ENCODE results near the gene NDUFAB1. TPM values are rescaled to one million over a fixed set of nuclear protein-coding genes. Genes with fewer than 3 reads are reported as not detected.

Gene NDUFAB1
- polyA plus RNA-seq, 1 of the 3 experiments (the other 2 are of a cell fraction) = 187 TPM

GRCh38 chr16:23557779-23558702 is 38.1 kb downstream of the NDUFAB1 start:
- no peaks in the 10 kb centered on the region for H3K9me3 ChIP-seq
- H3F3A ChIP-seq (replicated peaks; ENCODE audit: insufficient read depth) = peaks cover 7% of the 10 kb centered on the region
- peak overlapping the region; percentile 96 for H3K9ac ChIP-seq
- H3K36me3 ChIP-seq (replicated peaks in 1 of 2; ENCODE audit: control insufficient read depth in 1 of 2, insufficient read depth in 2 of 2, low read length in 1 of 2) = peaks cover 40 to 43% of the 10 kb centered on the region in 2 experiments
- ChIA-PET POLR2A (interaction anchor here (0.6 to 1.6 kb wide), 4 partner anchors 12 to 31 kb away, joined by 3 to 7 read pairs (median 6); no protein-coding TSS in a partner anchor), CTCF (interaction anchor here (0.6 to 3.9 kb wide), 11 partner anchors 13 to 120 kb away, joined by 3 to 21 read pairs (median 4); partner anchors contain the start of genes GGA2, NDUFAB1 and PLK1)
- no peaks in the 10 kb centered on the region for H3K27me3 ChIP-seq (ENCODE audit: insufficient read depth)
- peak overlapping the region; percentile 90 for H3K4me2 ChIP-seq
- H3K27ac ChIP-seq (ENCODE audit: low read depth in 2 of 2, low read length in 1 of 2) = peak overlapping the region; percentile 87 to 93
- H3K4me1 ChIP-seq (ENCODE audit: control insufficient read depth in 1 of 2, insufficient read depth in 2 of 2, low read depth in 1 of 2, low read length in 1 of 2) = peaks cover 12 to 17% of the 10 kb centered on the region in 2 experiments
- 0 out of 2 replicates have a peak overlapping the region, but pooled peaks have one; percentile 52 for H2AFZ ChIP-seq (ENCODE audit: low read depth)
- TF ChIP-seq NRF1 (IDR thresholded peaks at IDR 0.05; ENCODE audit: low read depth, low read length) (no peak), EP300 (IDR thresholded peaks at IDR 0.05; ENCODE audit: borderline replicate concordance in 1 of 2, low read depth in 1 of 2, low read length in 1 of 2) (no peak), CTCF (IDR thresholded peaks at IDR 0.05) (no peak), POLR2AphosphoS5 (IDR thresholded peaks at IDR 0.05; ENCODE audit: low read depth, low read length) (no peak), FOSL2 (IDR thresholded peaks at IDR 0.05; ENCODE audit: borderline replicate concordance, low read depth) (no peak), TAF1 (IDR thresholded peaks at IDR 0.05; ENCODE audit: borderline replicate concordance, low read depth, low read length) (no peak; the same call in 1 of the 2 replicates), CHD2 (IDR thresholded peaks at IDR 0.05; ENCODE audit: low read length, partially characterized antibody) (no peak), USF2 (IDR thresholded peaks at IDR 0.05; ENCODE audit: borderline replicate concordance, low read depth, low read length) (no peak), RXRA (IDR thresholded peaks at IDR 0.05; ENCODE audit: borderline replicate concordance, low read depth) (no peak), RAD21 (IDR thresholded peaks at IDR 0.05; ENCODE audit: low read length) (no peak)
- 8% methylated on average over 7 of the region's 60 CpGs for WGBS (ENCODE audit: low lambda C conversion rate)
- H3K9me2 ChIP-seq = no peaks in the 10 kb centered on the region
- H3K79me2 ChIP-seq (ENCODE audit: insufficient read depth) = peaks cover 76% of the 10 kb centered on the region
- DNase-seq = no peak
- peak overlapping the region; percentile 89 to 98 for H3K4me3 ChIP-seq (ENCODE audit: low read depth in 2 of 2, low read length in 1 of 2)
- no peaks in the 10 kb centered on the region; the same call in 1 of the 2 replicates for H4K20me1 ChIP-seq (ENCODE audit: insufficient read depth)
